GM19397 (cell line): ENCODE data around the gene OPTC.
"Not testable (repeated sequence)": the region's sequence is repeated elsewhere in the genome, so short reads cannot be mapped to it uniquely, and the experiment has no call there.

Experiments used
- ATAC-seq: cut with Tn5 transposase; IDR thresholded peaks from one replicate; pipeline ENCODE4 v1.9.1; 2021; ENCODE audit warnings: mild to moderate bottlenecking, moderate library complexity; ENCODE audit not compliant: unreplicated experiment

Gene OPTC

GRCh38 chr1:203464743-203465142 is 29.2 kb upstream of the OPTC start:
- ATAC-seq: no peak

- ATAC-seq: no peak
These were observed 28.7 kb upstream of the OPTC start for GRCh38 chr1:203465146-203465798.

GRCh38 chr1:203465948-203466347 is 28.0 kb upstream of the OPTC start:
- ATAC-seq: no peak

GRCh38 chr1:203466906-203467549 is 26.9 kb upstream of the OPTC start:
- ATAC-seq: not testable (repeated sequence)

- no peak for ATAC-seq
These were observed 26.4 kb upstream of the OPTC start for GRCh38 chr1:203467550-203467921.

- ATAC-seq: no peak
These were observed 25.6 kb upstream of the OPTC start for GRCh38 chr1:203468326-203468725.

GRCh38 chr1:203470240-203470639 is 23.7 kb upstream of the OPTC start:
- ATAC-seq: no peak

- ATAC-seq: no peak
These were observed 22.1 kb upstream of the OPTC start for GRCh38 chr1:203471841-203472240.

- ATAC-seq: no peak
These were observed 20.7 kb upstream of the OPTC start for GRCh38 chr1:203473281-203473680.

GRCh38 chr1:203473781-203474305 is 20.1 kb upstream of the OPTC start:
- ATAC-seq: no peak

GRCh38 chr1:203475012-203475981 is 18.7 kb upstream of the OPTC start, which contains the start of gene PRELP:
Gene PRELP, plus strand, starts transcription at chr1:203475806. Its CDS starts 7,379 bp downstream, at chr1:203483185.
- no peak for ATAC-seq

GRCh38 chr1:203476216-203476814 is 17.6 kb upstream of the OPTC start:
- ATAC-seq: no peak

- no peak for ATAC-seq
These were observed 16.2 kb upstream of the OPTC start for GRCh38 chr1:203477748-203478147.

- ATAC-seq: no peak
These were observed 15.7 kb upstream of the OPTC start for GRCh38 chr1:203478231-203478630.

- no peak for ATAC-seq
These were observed 15.0 kb upstream of the OPTC start for GRCh38 chr1:203478986-203479385.

- no peak for ATAC-seq
These were observed 14.3 kb upstream of the OPTC start for GRCh38 chr1:203479646-203480045.

- ATAC-seq: no peak
These were observed 13.9 kb upstream of the OPTC start for GRCh38 chr1:203480084-203480483.

- ATAC-seq: no peak
These were observed 13.3 kb upstream of the OPTC start for GRCh38 chr1:203480525-203481084.

- no peak for ATAC-seq
These were observed 12.8 kb upstream of the OPTC start for GRCh38 chr1:203481196-203481595.

GRCh38 chr1:203486618-203487370 is 7.2 kb upstream of the OPTC start:
- no peak for ATAC-seq
